A549 treated with DMSO at 1 μM for 4 hours (cell line): Measurements from ENCODE around the gene ZNF253. TPM values are rescaled to one million over a fixed set of nuclear protein-coding genes. Genes with fewer than 3 reads are reported as not detected.

Source experiments
- total RNA-seq: library from RNA; stranded (reverse); fragments of 200-300 nt; extraction: Qiagen RNA extraction; gene quantifications from 5 replicates; pipeline ENCODE4 v1.2.3, GENCODE V29; 2022; ENCODE audit warnings: low read depth

ZNF253 gene
- total RNA-seq = not detected in 5 replicates

DNA sequence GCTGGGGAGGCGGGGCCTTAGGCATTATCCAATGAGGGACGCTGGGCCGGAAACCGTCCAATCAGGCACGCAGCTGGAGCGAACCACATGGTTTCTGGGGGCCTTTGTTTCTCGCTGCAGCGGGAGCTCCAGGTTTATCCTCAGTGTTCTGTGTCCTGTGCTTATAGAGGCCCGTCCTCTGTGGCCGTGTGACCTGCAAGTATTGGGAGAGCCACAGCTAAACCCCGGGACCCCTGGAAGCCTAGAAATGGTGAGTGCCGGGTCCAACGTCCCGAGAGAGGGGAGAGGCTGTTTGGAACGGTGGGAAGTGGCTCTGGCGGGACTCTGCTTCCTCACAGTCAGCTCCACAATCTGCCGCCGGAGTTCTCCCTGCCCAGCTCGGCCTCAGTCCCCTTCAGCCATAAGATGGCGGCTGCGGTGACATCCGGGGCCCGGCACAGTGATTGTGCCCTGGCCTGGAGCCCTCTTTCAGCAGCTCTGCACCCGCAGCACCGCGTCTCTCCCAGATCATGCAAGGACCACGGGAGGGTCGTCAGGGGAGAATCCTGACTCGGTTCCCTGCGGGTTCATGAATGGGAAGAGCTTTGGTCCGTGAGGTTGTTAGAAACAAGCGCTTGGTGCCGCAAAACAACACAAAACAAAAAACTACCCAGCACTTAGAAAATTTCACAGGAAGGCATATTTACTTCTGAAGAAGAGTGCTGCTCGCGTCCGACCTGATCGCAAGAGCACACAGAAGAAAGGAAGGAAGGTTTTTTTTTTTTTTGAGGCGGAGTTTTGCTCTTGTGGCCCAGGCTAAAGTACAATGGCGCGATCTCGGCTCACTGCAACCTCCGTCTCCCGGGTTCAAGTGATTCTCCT, at the start of gene ZNF253:
Gene ZNF253 (plus strand): TSS at position 133 of the 861 bp plus-strand sequence. CDS start 115 bp downstream, at position 248.

DNA sequence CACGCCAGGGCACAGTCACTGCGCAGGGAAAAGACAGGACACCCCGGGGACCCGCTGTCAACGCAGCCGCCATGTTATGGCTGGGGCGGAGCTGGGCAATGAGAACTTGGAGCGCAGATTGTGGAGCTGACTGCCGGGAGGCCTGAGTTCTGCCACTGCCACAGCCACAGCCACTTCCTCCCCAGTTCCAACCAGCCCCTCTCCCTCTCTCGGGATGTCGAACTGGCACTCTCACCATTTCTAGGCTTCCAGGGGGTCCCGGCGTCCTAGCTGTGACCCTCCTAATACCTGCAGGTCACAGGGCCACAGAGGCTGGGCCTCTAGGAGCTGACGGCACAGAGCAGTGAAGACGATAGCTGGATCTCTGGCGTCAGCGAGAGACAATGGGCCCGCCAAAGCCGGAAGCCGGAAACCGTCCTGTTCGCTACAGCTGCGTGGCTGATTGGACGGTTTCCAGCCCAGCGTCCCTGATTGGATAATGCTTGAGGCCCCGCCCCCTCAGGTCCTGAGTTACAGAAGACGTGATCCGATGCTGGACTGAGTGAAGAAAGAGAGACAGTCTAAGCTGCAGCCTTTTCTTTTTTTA, 44.2 kb upstream of the ZNF253 start, which contains the start of gene ZNF506:
Gene ZNF506 (minus strand): TSS at position 385 of the 586 bp plus-strand sequence. CDS start 147 bp downstream, at position 238.

GRCh38 chr19:19900729-19901444, 35.2 kb downstream of the ZNF253 start, which contains the start of gene ZNF93:
TSS of gene ZNF93 (plus strand) at chr19:19900946. CDS start at chr19:19901089, 143 bp downstream.

Other genes starting within 250 kb of the ZNF253 start
- gene PBX4, start 247.2 kb upstream of the ZNF253 start, total RNA-seq = 0.48 to 1.6 TPM (median 1.4 TPM) in 5 replicates
- 2.7 to 4.9 TPM (median 4.1 TPM) in 5 replicates for gene LPAR2, start 237.7 kb upstream of the ZNF253 start, total RNA-seq
- gene GMIP, start 222.2 kb upstream of the ZNF253 start, total RNA-seq = 4.7 to 5.7 TPM (median 5.3 TPM) in 5 replicates
- 23.3 to 37.3 TPM (median 34.0 TPM) in 5 replicates for gene ATP13A1, start 202.2 kb upstream of the ZNF253 start, total RNA-seq
- gene ZNF101, start 197.0 kb upstream of the ZNF253 start, total RNA-seq = 4.5 to 5.6 TPM (median 5.3 TPM) in 5 replicates
- gene ZNF14, start 132.8 kb upstream of the ZNF253 start, total RNA-seq = 1.6 to 2.2 TPM (median 2.0 TPM) in 5 replicates
- gene ZNF506, start 44.1 kb upstream of the ZNF253 start, total RNA-seq = 0.08 to 0.53 TPM (median 0.16 TPM) in 5 replicates
- gene ZNF93, start 35.1 kb downstream of the ZNF253 start, total RNA-seq = not detected in 5 replicates
- gene ZNF682, start 173.6 kb downstream of the ZNF253 start, total RNA-seq = not detected in 5 replicates
- gene ZNF90, start 212.1 kb downstream of the ZNF253 start, total RNA-seq = not detected in 5 replicates